Sigmoid colon (tissue), 7 donors: ENCODE results near the gene PTGER2. TPM values are rescaled to one million over a fixed set of nuclear protein-coding genes. Genes with fewer than 3 reads are reported as not detected.
A peak's percentile ranks its signal among the peaks of the same experiment; 100 is the strongest.

ENCODE experiments used
- DNase-seq: peaks from one replicate; pipeline ENCODE4 v3.0.0-alpha.2; 2019
- H3K27ac ChIP-seq, 4 donors: fragments of 200-600 bp; sonication (generic); one replicate each; pipeline ENCODE4 v1.5.1; 2016 to 2019; ENCODE audit warnings: mild to moderate bottlenecking in 1 of 4
- H3K27me3 ChIP-seq, 3 donors: fragments of 200-600 bp; sonication (generic); one replicate each; pipeline ENCODE4 v1.5.1; 2019; ENCODE audit warnings: mild to moderate bottlenecking in 1 of 3
- H3K36me3 ChIP-seq, 4 donors: fragments of 200-600 bp; sonication (generic); one replicate each; pipeline ENCODE4 v1.5.1; 2016 to 2019
- H3K4me1 ChIP-seq, 4 donors: fragments of 200-600 bp; sonication (generic); one replicate each; pipeline ENCODE4 v1.5.1; 2017 to 2019
- H3K4me3 ChIP-seq, 4 donors: fragments of 200-600 bp; sonication (generic); one replicate each; pipeline ENCODE4 v1.5.1; 2017 to 2019; ENCODE audit warnings: mild to moderate bottlenecking in 2 of 4, moderate library complexity in 1 of 4
- H3K9me3 ChIP-seq, 4 donors: fragments of 200-600 bp in 3 of 4; sonication (generic) in 3 of 4; one replicate each; pipeline versions ENCODE4 v1.5.1 to v1.6.1; 2013 to 2019
- EP300 ChIP-seq, 4 donors: sonication (generic); formaldehyde crosslinking; IDR thresholded peaks; one replicate each; pipeline ENCODE4 v1.6.1; 2017; ENCODE audit warnings: antibody characterized with exemption in 4 of 4
- POLR2A ChIP-seq, 2 donors: fragments of 450-650 bp; IDR thresholded peaks; one replicate each; pipeline ENCODE4 v1.6.1; 2016; ENCODE audit warnings: antibody characterized with exemption in 2 of 2, mild to moderate bottlenecking in 2 of 2, moderate library complexity in 2 of 2
- POLR2AphosphoS5 ChIP-seq, 4 donors: sonication (generic); formaldehyde crosslinking; IDR thresholded peaks; one replicate each; pipeline ENCODE4 v1.6.1; 2017; ENCODE audit warnings: antibody characterized with exemption in 4 of 4
- WGBS, 2 donors: extraction: QIAGEN DNeasy Blood & Tissue Kit; methylation state at CpG; one replicate each; pipeline ENCODE4 v1.1.7; 2013; 5-methylcytosine and 5-hydroxymethylcytosine counted together
- intact Hi-C: fragments of 100-400 bp; cut with DNase I; formaldehyde crosslinking; loops from one replicate; pipeline ENCODE4 v1.15.1; 2023
- polyA plus RNA-seq, 3 donors: library from polyadenylated mRNA; stranded (reverse); fragments of 200-250 nt; gene quantifications; one replicate each; pipeline ENCODE4 v1.2.3, GENCODE V29; 2013
- total RNA-seq, 4 donors: library from RNA; depleted of rRNA; stranded (reverse); fragments of >200 nt; gene quantifications; one replicate each; pipeline ENCODE4 v1.1.0, GENCODE V29; 2016
- TF ChIP-seq, protein P1 (sequence below), 4 experiments: fragments of 450-650 bp in 3 of 4; fragments of 200-600 bp in 1 of 4; IDR thresholded peaks; one replicate each; pipeline ENCODE4 v1.5.1; 2016 to 2019; ENCODE audit warnings: antibody characterized with exemption in 4 of 4, mild to moderate bottlenecking in 3 of 4, moderate library complexity in 2 of 4
- donor health status: healthy with polysubstance abuse.
- donor health status: Bipolar disorder and iron deficiency.
- donor health status: healthy.

PTGER2 gene
- total and polyA plus RNA-seq, 7 donors = 0.55 to 3.9 (median 2.5) TPM

DNA sequence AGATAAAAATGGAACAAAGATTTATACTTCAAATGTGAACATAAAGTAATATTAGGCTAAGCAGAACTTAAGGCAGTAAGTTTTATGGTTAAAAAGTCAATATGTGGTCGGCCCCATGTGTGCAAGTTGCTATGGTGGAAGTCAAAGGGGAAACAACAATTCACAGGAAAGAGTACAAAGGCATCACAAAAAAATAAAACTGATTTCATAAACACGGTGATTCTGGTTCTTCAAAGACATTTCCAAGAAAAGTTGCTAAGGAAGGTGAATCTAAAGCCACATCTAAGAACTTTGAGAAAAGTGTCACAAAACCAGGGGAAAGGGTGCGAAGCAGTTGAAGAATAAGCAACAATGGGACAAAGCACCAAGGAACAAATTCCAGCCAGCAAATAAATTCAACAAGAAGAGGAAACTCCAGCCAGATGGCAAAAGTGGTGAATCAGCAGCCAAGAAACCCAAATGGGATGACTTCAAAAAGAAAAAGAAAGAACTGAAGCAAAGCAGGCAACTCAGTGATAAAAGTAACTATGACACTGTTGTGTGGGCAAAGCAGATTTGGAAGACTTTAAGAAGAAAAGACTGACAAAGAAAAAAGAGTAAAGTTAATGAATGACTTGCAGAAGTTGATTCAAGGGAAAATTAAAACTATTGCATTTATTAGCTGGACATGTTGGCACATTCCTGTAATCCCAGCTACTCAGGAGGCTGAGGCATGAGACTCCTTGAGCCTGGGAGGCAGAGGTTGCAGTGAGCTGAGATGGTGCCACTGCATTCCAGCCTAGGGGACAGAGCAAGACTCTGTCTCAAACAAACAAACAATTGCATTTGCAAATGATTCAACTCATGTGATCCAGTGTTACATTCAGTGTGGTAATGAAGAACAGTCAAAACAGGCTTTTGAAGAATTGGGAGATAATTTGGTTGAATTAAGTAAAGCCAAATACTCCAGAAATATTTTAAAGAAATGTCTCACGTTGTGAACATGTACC lies 27.2 kb upstream of the PTGER2 start:
- 44 to 53% methylated on average over 4 of the region's 4 CpGs for WGBS, 2 donors
- H3K4me1 ChIP-seq = no peaks in the 10 kb centered on the region
- H3K36me3 ChIP-seq = no peaks in the 10 kb centered on the region
- H3K4me3 ChIP-seq = no peak overlapping the region
- H3K9me3 ChIP-seq = no peaks in the 10 kb centered on the region
- TF ChIP-seq POLR2A (IDR thresholded peaks at IDR 0.05) = no peak
- TF ChIP-seq EP300 (IDR thresholded peaks at IDR 0.05) = no peak
- TF ChIP-seq, protein P1, sequence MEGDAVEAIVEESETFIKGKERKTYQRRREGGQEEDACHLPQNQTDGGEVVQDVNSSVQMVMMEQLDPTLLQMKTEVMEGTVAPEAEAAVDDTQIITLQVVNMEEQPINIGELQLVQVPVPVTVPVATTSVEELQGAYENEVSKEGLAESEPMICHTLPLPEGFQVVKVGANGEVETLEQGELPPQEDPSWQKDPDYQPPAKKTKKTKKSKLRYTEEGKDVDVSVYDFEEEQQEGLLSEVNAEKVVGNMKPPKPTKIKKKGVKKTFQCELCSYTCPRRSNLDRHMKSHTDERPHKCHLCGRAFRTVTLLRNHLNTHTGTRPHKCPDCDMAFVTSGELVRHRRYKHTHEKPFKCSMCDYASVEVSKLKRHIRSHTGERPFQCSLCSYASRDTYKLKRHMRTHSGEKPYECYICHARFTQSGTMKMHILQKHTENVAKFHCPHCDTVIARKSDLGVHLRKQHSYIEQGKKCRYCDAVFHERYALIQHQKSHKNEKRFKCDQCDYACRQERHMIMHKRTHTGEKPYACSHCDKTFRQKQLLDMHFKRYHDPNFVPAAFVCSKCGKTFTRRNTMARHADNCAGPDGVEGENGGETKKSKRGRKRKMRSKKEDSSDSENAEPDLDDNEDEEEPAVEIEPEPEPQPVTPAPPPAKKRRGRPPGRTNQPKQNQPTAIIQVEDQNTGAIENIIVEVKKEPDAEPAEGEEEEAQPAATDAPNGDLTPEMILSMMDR (IDR thresholded peaks at IDR 0.05) = no peak
- H3K27ac ChIP-seq = no peak overlapping the region
- DNase-seq = no peak
- peaks cover 0 to 6% (median 0%) of the 10 kb centered on the region in 3 donors for H3K27me3 ChIP-seq
- intact Hi-C loops = no loop called here

DNA sequence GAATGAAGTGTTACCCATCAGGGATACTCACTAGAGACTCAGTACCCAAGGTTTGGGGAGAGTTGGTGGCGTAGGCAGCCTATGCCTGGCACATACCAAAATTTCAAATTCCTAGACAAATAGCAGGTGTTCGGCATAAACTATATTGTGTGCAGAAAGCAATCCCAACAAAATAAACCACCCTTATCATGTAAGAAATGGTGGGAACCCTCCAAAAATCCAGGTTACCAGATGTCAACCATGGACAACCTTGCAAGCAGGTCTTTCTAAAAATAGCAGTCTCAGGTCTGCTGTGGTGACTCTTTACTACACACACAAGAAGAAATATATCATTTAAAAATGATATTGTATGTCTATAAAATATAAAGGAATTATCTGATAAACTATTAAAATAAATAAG lies 17.7 kb upstream of the PTGER2 start:
- no peaks in the 10 kb centered on the region for H3K27me3 ChIP-seq
- H3K9me3 ChIP-seq = no peaks in the 10 kb centered on the region
- no peaks in the 10 kb centered on the region for H3K4me1 ChIP-seq
- no peak for DNase-seq
- no peaks in the 10 kb centered on the region for H3K36me3 ChIP-seq
- H3K27ac ChIP-seq = no peak overlapping the region
- no peak for TF ChIP-seq POLR2AphosphoS5 (IDR thresholded peaks at IDR 0.05)
- no peak for TF ChIP-seq POLR2A (IDR thresholded peaks at IDR 0.05)
- TF ChIP-seq EP300 (IDR thresholded peaks at IDR 0.05) = no peak
- TF ChIP-seq, protein P1 (IDR thresholded peaks at IDR 0.05) = no peak
- no peak overlapping the region for H3K4me3 ChIP-seq
- intact Hi-C loops = no loop called here
- 76 to 89% methylated on average over 2 of the region's 2 CpGs for WGBS, 2 donors

DNA sequence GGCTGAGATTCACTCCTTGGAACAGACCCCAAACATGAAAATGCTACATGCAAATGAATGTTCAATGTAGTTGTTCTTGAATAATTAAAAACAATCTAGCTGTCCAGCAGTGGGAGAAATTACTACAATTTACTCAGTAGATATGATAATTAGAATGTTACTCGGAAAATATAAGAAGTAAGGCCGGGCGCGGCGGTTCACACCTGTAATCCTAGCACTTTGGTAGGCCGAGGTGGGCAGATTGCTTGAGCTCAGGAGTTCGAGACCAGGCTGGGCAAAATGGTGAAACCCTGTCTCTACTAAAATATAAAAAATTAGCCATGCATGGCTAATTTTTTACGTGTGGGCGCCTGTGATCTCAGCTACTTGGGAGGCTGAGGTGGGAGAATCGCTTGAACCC lies 15.3 kb upstream of the PTGER2 start:
- 89 to 92% methylated on average over 10 of the region's 10 CpGs for WGBS, 2 donors
- no peak overlapping the region for H3K4me3 ChIP-seq

DNA sequence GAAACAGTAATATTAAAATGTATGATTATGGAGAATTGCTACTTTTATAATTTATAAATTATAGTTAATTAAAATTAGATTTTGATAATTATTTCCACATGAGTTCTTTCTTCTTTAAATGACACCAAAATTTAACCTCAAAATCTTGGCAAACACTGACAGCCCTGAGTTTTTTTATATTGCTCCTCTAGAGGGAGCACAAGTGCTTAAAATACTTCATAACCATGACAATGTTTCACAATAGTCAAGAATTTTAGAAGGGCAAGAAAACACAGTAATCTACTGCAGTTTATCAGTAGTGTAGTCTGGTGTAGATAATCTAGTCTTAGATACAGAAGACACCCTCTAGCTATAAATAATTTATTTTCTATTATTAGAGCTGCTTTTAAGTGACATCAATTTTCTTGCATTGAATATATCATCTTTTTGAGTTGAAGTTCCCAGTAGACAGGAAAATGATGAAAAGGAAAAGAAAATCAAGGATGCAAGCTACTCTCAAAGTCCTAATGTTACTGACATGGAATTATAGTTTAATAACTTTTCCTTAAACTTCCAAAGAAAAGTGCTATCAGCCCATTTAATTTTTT lies 14.3 kb upstream of the PTGER2 start:
- no peak for TF ChIP-seq EP300 (IDR thresholded peaks at IDR 0.05)
- TF ChIP-seq, protein P1 (IDR thresholded peaks at IDR 0.05) = peak; percentile 49 to 59 (median 56)
- Histone ChIP-seq H3K27me3 (no peaks in the 10 kb centered on the region), H3K9me3 (no peaks in the 10 kb centered on the region), H3K4me1 (no peaks in the 10 kb centered on the region), H3K27ac (no peak overlapping the region), H3K36me3 (no peaks in the 10 kb centered on the region), H3K4me3 (no peak overlapping the region)
- DNase-seq = no peak
- intact Hi-C loops = loop anchor here (2.0 kb wide), 1 partner anchor 173 kb away; no protein-coding TSS in a partner anchor

More for the DNA sequence above, 15.3 kb upstream of the PTGER2 start:
- intact Hi-C loops = loop anchor here (2.0 kb wide), 1 partner anchor 174 kb away; no protein-coding TSS in a partner anchor
- TF ChIP-seq POLR2AphosphoS5 (IDR thresholded peaks at IDR 0.05) (no peak), POLR2A (IDR thresholded peaks at IDR 0.05) (no peak), EP300 (IDR thresholded peaks at IDR 0.05) (no peak)
- TF ChIP-seq, protein P1 (IDR thresholded peaks at IDR 0.05) = no peak
- Histone ChIP-seq H3K4me1 (no peaks in the 10 kb centered on the region), H3K9me3 (no peaks in the 10 kb centered on the region), H3K36me3 (no peaks in the 10 kb centered on the region), H3K27ac (no peak overlapping the region), H3K27me3 (no peaks in the 10 kb centered on the region)
- DNase-seq = no peak
